SK-N-SH (cell line): ENCODE results near the gene MRPS2. TPM values are rescaled to one million over a fixed set of nuclear protein-coding genes. Genes with fewer than 3 reads are reported as not detected.
"Not testable (repeated sequence)": the region's sequence is repeated elsewhere in the genome, so short reads cannot be mapped to it uniquely, and the experiment has no call there.

Source experiments
- CTCF ChIA-PET: fragments of 300-600, 350-600 bp; formaldehyde crosslinking; extraction: SDS; loops from one replicate; lab custom pipeline; 2021; lab: Yijun Ruan, JAX
- POLR2A ChIA-PET: fragments of 350-600 bp; sonication (Branson Sonifier 250); formaldehyde crosslinking; extraction: SDS; loops from one replicate; lab custom pipeline; 2020; ENCODE audit warnings: antibody characterized with exemption, inconsistent platforms; lab: Yijun Ruan, JAX
- DNase-seq: peaks from one replicate; pipeline ENCODE4 v3.0.0; 2012
- H2AFZ ChIP-seq: fragments of 200-600 bp; sonication (generic); 2 replicates; pipeline ENCODE4 v1.8.1; 2016; ENCODE audit warnings: antibody characterized with exemption, mild to moderate bottlenecking, low read depth
- H3F3A ChIP-seq: fragments of 200-600 bp; sonication (generic); replicated peaks from 2 replicates; pipeline ENCODE3; 2016; ENCODE audit warnings: antibody characterized with exemption, mild to moderate bottlenecking; ENCODE audit not compliant: insufficient read depth
- H3K27ac ChIP-seq, 2 experiments: fragments of 200-500 bp in 1 of 2; fragments of 200-600 bp in 1 of 2; sonication (Bioruptor generic) in 1 of 2; sonication (generic), shearing (Covaris generic) in 1 of 2; 2 replicates each; pipeline versions ENCODE4 v1.5.1 to v1.6.1; 2014 to 2016; ENCODE audit warnings: low read depth in 2 of 2, inconsistent platforms in 1 of 2, low read length in 1 of 2, mild to moderate bottlenecking in 1 of 2, mixed read lengths in 1 of 2
- H3K27me3 ChIP-seq: fragments of 200-600 bp; sonication (generic), shearing (Covaris generic); 2 replicates; pipeline ENCODE4 v1.6.1; 2016; ENCODE audit warnings: mixed run types; ENCODE audit not compliant: insufficient read depth
- H3K36me3 ChIP-seq, 2 experiments: fragments of 200-500 bp in 1 of 2; fragments of 200-600 bp in 1 of 2; sonication (Bioruptor generic) in 1 of 2; sonication (generic) in 1 of 2; replicated peaks in 1 of 2; 2 replicates each; pipeline versions ENCODE3 to v1.5.1; 2014 to 2016; ENCODE audit warnings: low read length in 1 of 2, mild to moderate bottlenecking in 1 of 2; ENCODE audit not compliant: insufficient read depth in 2 of 2, control insufficient read depth in 1 of 2
- H3K4me1 ChIP-seq, 2 experiments: fragments of 200-500 bp in 1 of 2; fragments of 200-600 bp in 1 of 2; sonication (Bioruptor generic) in 1 of 2; sonication (generic), shearing (Covaris generic) in 1 of 2; 2 replicates each; pipeline versions ENCODE4 v1.5.1 to v1.6.1; 2014 to 2016; ENCODE audit warnings: low read depth in 1 of 2, low read length in 1 of 2, mixed run types in 1 of 2; ENCODE audit not compliant: insufficient read depth in 2 of 2, control insufficient read depth in 1 of 2
- H3K4me2 ChIP-seq: fragments of 200-600 bp; sonication (generic), shearing (Covaris generic); 2 replicates; pipeline ENCODE4 v1.6.1; 2017; ENCODE audit warnings: mixed run types
- H3K4me3 ChIP-seq, 2 experiments: fragments of 200-500 bp in 1 of 2; fragments of 200-600 bp in 1 of 2; sonication (Bioruptor generic) in 1 of 2; sonication (generic), shearing (Covaris generic) in 1 of 2; 2 replicates each; pipeline versions ENCODE4 v1.5.1 to v1.8.1; 2014 to 2016; ENCODE audit warnings: low read depth in 2 of 2, inconsistent platforms in 1 of 2, low read length in 1 of 2, mild to moderate bottlenecking in 1 of 2, mixed read lengths in 1 of 2, moderate library complexity in 1 of 2
- H3K79me2 ChIP-seq: fragments of 200-600 bp; sonication (generic); 2 replicates; pipeline ENCODE4 v1.8.1; 2017; ENCODE audit warnings: mild to moderate bottlenecking; ENCODE audit not compliant: insufficient read depth
- H3K9ac ChIP-seq: fragments of 200-600 bp; sonication (generic); 2 replicates; pipeline ENCODE4 v1.6.1; 2017; ENCODE audit warnings: mixed run types
- H3K9me2 ChIP-seq: fragments of 200-600 bp; sonication (generic); 2 replicates; pipeline ENCODE4 v1.6.1; 2017; ENCODE audit warnings: mixed run types
- H3K9me3 ChIP-seq: fragments of 200-600 bp; sonication (generic); 2 replicates; pipeline ENCODE4 v1.6.1; 2017; ENCODE audit warnings: mixed run types, mild to moderate bottlenecking, moderate library complexity
- H4K20me1 ChIP-seq: fragments of 200-600 bp; sonication (generic); 2 replicates; pipeline ENCODE4 v1.6.1; 2017; ENCODE audit warnings: mild to moderate bottlenecking, mixed run types; ENCODE audit not compliant: insufficient read depth
- EP300 ChIP-seq, 2 experiments: IDR thresholded peaks; 2 replicates each; pipeline versions ENCODE4 v1.4.0 to v1.6.1; 2012; ENCODE audit warnings: borderline replicate concordance in 1 of 2, low read depth in 1 of 2, low read length in 1 of 2
- EZH2phosphoT487 ChIP-seq: fragments of 200-600 bp; sonication (generic); IDR thresholded peaks from 2 replicates; pipeline ENCODE4 v1.6.1; 2017; ENCODE audit warnings: low read depth, mixed run types, mild to moderate bottlenecking, antibody characterized with exemption, moderate library complexity, borderline replicate concordance
- FOXJ3 ChIP-seq: sonication (generic); formaldehyde crosslinking; IDR thresholded peaks from 2 replicates; pipeline ENCODE4 v1.5.1; 2020; ENCODE audit warnings: mild to moderate bottlenecking, missing genetic modification reagents
- GABPA ChIP-seq: IDR thresholded peaks from 2 replicates; pipeline ENCODE4 v1.4.0; 2012; ENCODE audit warnings: low read depth, mild to moderate bottlenecking
- GATA2 ChIP-seq: sonication (generic); formaldehyde crosslinking; IDR thresholded peaks from 2 replicates; pipeline ENCODE4 v1.5.0; 2020; ENCODE audit warnings: mild to moderate bottlenecking, missing genetic modification reagents
- JUND ChIP-seq: IDR thresholded peaks from 2 replicates; pipeline ENCODE4 v1.4.0; 2012
- MEF2A ChIP-seq: IDR thresholded peaks from 2 replicates; pipeline ENCODE4 v1.4.0; 2012; ENCODE audit warnings: low read depth, borderline replicate concordance
- PBX3 ChIP-seq: IDR thresholded peaks from 2 replicates; pipeline ENCODE4; 2012
- RAD21 ChIP-seq: IDR thresholded peaks from 2 replicates; pipeline ENCODE4 v1.6.1; 2012; ENCODE audit warnings: mild to moderate bottlenecking, low read length
- RFX5 ChIP-seq: IDR thresholded peaks from 2 replicates; pipeline ENCODE4 v1.6.1; 2012; ENCODE audit warnings: mild to moderate bottlenecking, improper control_type of control experiment, low read length
- RXRA ChIP-seq: IDR thresholded peaks from 2 replicates; pipeline ENCODE4 v1.4.0; 2012; ENCODE audit warnings: low read depth, mild to moderate bottlenecking, borderline replicate concordance
- SMC3 ChIP-seq: IDR thresholded peaks from 2 replicates; pipeline ENCODE4 v1.6.1; 2012; ENCODE audit warnings: low read depth, low read length, improper control_type of control experiment
- TAF1 ChIP-seq: IDR thresholded peaks from 2 replicates; pipeline ENCODE4 v1.6.1; 2012; ENCODE audit warnings: low read depth, mild to moderate bottlenecking, low read length, moderate library complexity, borderline replicate concordance
- TEAD4 ChIP-seq: IDR thresholded peaks from 2 replicates; pipeline ENCODE4 v1.4.0; 2012; ENCODE audit warnings: mild to moderate bottlenecking, borderline replicate concordance; ENCODE audit not compliant: insufficient read depth
- YY1 ChIP-seq: IDR thresholded peaks from 2 replicates; pipeline ENCODE4 v1.4.0; 2012; ENCODE audit warnings: low read depth, mild to moderate bottlenecking
- ZBTB33 ChIP-seq: IDR thresholded peaks from 2 replicates; pipeline ENCODE4 v1.4.0; 2012; ENCODE audit warnings: low read depth, borderline replicate concordance
- WGBS: methylation state at CpG from one replicate; pipeline ENCODE4 v1.1.6; 2017; ENCODE audit warnings: low lambda C conversion rate; 5-methylcytosine and 5-hydroxymethylcytosine counted together
- polyA plus RNA-seq, 3 experiments: library from polyadenylated mRNA; depleted of rRNA; stranded (reverse); fragments of >200 nt; gene quantifications; 2 replicates each; pipeline ENCODE4 v1.2.3, GENCODE V29; 2012
- TF ChIP-seq, protein P1 (sequence below): fragments of 150-350 bp; IDR thresholded peaks from 2 replicates; pipeline ENCODE4 v1.6.1; 2017; ENCODE audit warnings: antibody characterized with exemption, low read length, low read depth, borderline replicate concordance
- TF ChIP-seq, protein P2 (sequence below): fragments of 200-600 bp; sonication (generic); IDR thresholded peaks from 2 replicates; pipeline ENCODE4 v1.6.1; 2017; ENCODE audit warnings: antibody characterized with exemption, mild to moderate bottlenecking, moderate library complexity
- TF ChIP-seq, protein P3 (sequence below): IDR thresholded peaks from 2 replicates; pipeline ENCODE4 v1.4.0; 2012; ENCODE audit warnings: low read depth, borderline replicate concordance
- TF ChIP-seq, protein P4 (sequence below): fragments of 150-350 bp; IDR thresholded peaks from 2 replicates; pipeline ENCODE4 v1.6.1; 2016; ENCODE audit warnings: mild to moderate bottlenecking, low read depth, low read length

MRPS2 gene
- polyA plus RNA-seq, 1 of the 3 experiments (the other 2 are of a cell fraction): 113 TPM

DNA sequence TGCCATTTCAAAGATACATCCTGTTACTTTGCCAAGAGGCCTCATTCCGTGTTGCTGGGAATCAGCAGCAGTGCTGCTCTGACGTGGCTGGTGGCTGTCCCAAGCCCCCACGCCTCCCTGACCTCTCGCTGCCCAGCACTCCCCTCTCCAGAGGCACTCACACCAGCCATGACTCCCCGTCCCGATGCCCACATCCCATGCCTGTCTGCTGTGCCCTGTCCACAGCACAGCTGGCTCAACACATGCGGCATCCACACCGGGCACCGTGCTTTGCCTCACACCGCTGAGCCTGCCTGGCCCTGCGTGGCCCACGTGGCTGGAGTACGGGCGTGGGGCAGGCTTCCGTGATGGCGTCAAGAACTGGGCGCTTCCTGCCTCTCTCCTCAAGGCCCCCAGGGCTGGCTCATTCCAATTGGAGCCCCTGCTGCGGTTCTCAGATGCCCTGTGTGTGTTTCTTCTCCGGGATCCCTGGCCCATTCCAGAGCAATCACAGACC is 12.9 kb downstream of the MRPS2 start:
- no peak overlapping the region for H3K4me3 ChIP-seq
- WGBS: 73% methylated on average over 14 of the region's 19 CpGs
- no peaks in the 10 kb centered on the region for H3K27me3 ChIP-seq
- H4K20me1 ChIP-seq: no peaks in the 10 kb centered on the region
- no peak overlapping the region for H2AFZ ChIP-seq
- DNase-seq: no peak
- TF ChIP-seq JUND (no peak), YY1 (no peak), RXRA (no peak), GATA2 (CRISPR knock-in tag) (no peak), PBX3 (no peak), TAF1 (no peak), ZBTB33 (no peak), FOXJ3 (CRISPR knock-in tag) (no peak), EZH2phosphoT487 (no peak), MEF2A (no peak), SMC3 (no peak), GABPA (no peak), TEAD4 (no peak), RFX5 (no peak), EP300 (IDR thresholded peaks at IDR 0.05; ENCODE audit: borderline replicate concordance in 1 of 2, low read depth in 1 of 2, low read length in 1 of 2) (no peak), RAD21 (no peak)
- TF ChIP-seq, protein P1, sequence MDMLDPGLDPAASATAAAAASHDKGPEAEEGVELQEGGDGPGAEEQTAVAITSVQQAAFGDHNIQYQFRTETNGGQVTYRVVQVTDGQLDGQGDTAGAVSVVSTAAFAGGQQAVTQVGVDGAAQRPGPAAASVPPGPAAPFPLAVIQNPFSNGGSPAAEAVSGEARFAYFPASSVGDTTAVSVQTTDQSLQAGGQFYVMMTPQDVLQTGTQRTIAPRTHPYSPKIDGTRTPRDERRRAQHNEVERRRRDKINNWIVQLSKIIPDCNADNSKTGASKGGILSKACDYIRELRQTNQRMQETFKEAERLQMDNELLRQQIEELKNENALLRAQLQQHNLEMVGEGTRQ: no peak
- TF ChIP-seq, protein P2, sequence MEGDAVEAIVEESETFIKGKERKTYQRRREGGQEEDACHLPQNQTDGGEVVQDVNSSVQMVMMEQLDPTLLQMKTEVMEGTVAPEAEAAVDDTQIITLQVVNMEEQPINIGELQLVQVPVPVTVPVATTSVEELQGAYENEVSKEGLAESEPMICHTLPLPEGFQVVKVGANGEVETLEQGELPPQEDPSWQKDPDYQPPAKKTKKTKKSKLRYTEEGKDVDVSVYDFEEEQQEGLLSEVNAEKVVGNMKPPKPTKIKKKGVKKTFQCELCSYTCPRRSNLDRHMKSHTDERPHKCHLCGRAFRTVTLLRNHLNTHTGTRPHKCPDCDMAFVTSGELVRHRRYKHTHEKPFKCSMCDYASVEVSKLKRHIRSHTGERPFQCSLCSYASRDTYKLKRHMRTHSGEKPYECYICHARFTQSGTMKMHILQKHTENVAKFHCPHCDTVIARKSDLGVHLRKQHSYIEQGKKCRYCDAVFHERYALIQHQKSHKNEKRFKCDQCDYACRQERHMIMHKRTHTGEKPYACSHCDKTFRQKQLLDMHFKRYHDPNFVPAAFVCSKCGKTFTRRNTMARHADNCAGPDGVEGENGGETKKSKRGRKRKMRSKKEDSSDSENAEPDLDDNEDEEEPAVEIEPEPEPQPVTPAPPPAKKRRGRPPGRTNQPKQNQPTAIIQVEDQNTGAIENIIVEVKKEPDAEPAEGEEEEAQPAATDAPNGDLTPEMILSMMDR: no peak
- TF ChIP-seq, protein P3, sequence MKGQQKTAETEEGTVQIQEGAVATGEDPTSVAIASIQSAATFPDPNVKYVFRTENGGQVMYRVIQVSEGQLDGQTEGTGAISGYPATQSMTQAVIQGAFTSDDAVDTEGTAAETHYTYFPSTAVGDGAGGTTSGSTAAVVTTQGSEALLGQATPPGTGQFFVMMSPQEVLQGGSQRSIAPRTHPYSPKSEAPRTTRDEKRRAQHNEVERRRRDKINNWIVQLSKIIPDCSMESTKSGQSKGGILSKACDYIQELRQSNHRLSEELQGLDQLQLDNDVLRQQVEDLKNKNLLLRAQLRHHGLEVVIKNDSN: no peak
- TF ChIP-seq, protein P4, sequence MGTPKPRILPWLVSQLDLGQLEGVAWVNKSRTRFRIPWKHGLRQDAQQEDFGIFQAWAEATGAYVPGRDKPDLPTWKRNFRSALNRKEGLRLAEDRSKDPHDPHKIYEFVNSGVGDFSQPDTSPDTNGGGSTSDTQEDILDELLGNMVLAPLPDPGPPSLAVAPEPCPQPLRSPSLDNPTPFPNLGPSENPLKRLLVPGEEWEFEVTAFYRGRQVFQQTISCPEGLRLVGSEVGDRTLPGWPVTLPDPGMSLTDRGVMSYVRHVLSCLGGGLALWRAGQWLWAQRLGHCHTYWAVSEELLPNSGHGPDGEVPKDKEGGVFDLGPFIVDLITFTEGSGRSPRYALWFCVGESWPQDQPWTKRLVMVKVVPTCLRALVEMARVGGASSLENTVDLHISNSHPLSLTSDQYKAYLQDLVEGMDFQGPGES: no peak
- no peak overlapping the region for H3K4me2 ChIP-seq
- POLR2A ChIA-PET: no interaction called here
- H3K9me2 ChIP-seq: no peaks in the 10 kb centered on the region
- H3K4me1 ChIP-seq: no peaks in the 10 kb centered on the region; a peak in 1 of 4 replicates
- H3K9me3 ChIP-seq: no peaks in the 10 kb centered on the region
- H3K27ac ChIP-seq: no peak overlapping the region
- H3K36me3 ChIP-seq: no peaks in the 10 kb centered on the region
- CTCF ChIA-PET: interaction anchor here (3.2 kb wide), 1 partner anchor 9 kb away, joined by 23 read pairs; no protein-coding TSS in a partner anchor
- H3K9ac ChIP-seq: no peak overlapping the region
- no peaks in the 10 kb centered on the region for H3F3A ChIP-seq
- H3K79me2 ChIP-seq: no peaks in the 10 kb centered on the region

DNA sequence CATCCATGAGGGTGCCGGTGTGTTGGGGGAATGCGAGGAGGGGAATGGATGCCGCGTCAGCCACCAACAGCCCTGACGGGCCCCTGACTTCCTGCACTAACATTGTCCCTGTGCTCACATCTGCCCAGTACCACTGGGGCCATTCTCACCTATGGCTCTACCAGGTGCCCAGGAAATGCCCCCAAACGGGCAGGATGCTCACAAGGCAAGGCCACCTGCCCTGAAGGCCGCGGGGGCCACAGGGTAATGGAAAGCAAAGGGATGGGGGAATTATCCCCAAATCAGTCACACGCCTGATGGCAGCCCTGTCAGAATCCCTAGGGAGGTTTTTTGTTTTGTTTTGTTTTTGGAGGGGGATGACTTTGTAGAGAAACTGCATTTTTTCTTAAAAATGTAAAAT is 13.4 kb downstream of the MRPS2 start:
- H2AFZ ChIP-seq, H3F3A ChIP-seq, H3K9me3 ChIP-seq, H3K9me2 ChIP-seq, POLR2A ChIA-PET, H3K4me3 ChIP-seq, H3K9ac ChIP-seq, H3K36me3 ChIP-seq, H3K79me2 ChIP-seq, H3K27me3 ChIP-seq, H3K4me1 ChIP-seq, DNase-seq, H3K4me2 ChIP-seq, H3K27ac ChIP-seq, H4K20me1 ChIP-seq: not testable (repeated sequence)
- 95% methylated on average over 4 of the region's 9 CpGs for WGBS
- CTCF ChIA-PET: interaction anchor here (1.0 to 3.2 kb wide), 2 partner anchors 9 to 12 kb away, joined by 3 to 23 read pairs; no protein-coding TSS in a partner anchor
